Spleen (tissue), 7 donors: ENCODE results near the gene PRKG1.

Experiments used
- CTCF ChIP-seq, 11 experiments: fragments of 200-600 bp in 7 of 11; fragments of 450-650 bp in 4 of 11; sonication (generic) in 4 of 11; IDR thresholded peaks in 8 of 11; conservative IDR thresholded peaks in 3 of 11; 1 replicate in 7 of 11; 2 replicates in 4 of 11; pipeline versions ENCODE4 v1.4.0 to v1.8.0; 2016 to 2021; ENCODE audit warnings: antibody characterized with exemption in 11 of 11, inconsistent platforms in 4 of 11, mild to moderate bottlenecking in 1 of 11
- POLR2A ChIP-seq, 3 donors: fragments of 450-650 bp; IDR thresholded peaks; one replicate each; pipeline ENCODE4 v1.5.1; 2017; ENCODE audit warnings: antibody characterized with exemption in 3 of 3, mild to moderate bottlenecking in 1 of 3
- POLR2AphosphoS5 ChIP-seq, 3 donors: sonication (generic); formaldehyde crosslinking; IDR thresholded peaks; one replicate each; pipeline ENCODE4 v1.5.1; 2017; ENCODE audit warnings: antibody characterized with exemption in 3 of 3
- donor health status: DM: no; HTN: no; CAD: no; lungs with moderate emphysema.
- donor health status: DM: no; HTN: no; CAD: no.
- donor health status: DM: no; HTN: no; CAD: no.

- TF ChIP-seq CTCF (IDR thresholded peaks at IDR 0.05 in 8 of 11, conservative IDR thresholded peaks at IDR 0.05 in 3 of 11): no peak
- TF ChIP-seq POLR2A (IDR thresholded peaks at IDR 0.05): no peak
- TF ChIP-seq POLR2AphosphoS5 (IDR thresholded peaks at IDR 0.05): no peak
Observed at GRCh38 chr10:51121861-51122260, 47.6 kb downstream of the PRKG1 start.
